HG02981 (cell line): ENCODE results near the gene PKD2.
"Not testable (repeated sequence)": the region's sequence is repeated elsewhere in the genome, so short reads cannot be mapped to it uniquely, and the experiment has no call there.

Experiments
- ATAC-seq: cut with Tn5 transposase; IDR thresholded peaks from one replicate; pipeline ENCODE4 v1.9.1; 2021; ENCODE audit warnings: mild to moderate bottlenecking, moderate library complexity; ENCODE audit not compliant: unreplicated experiment

PKD2 gene

DNA sequence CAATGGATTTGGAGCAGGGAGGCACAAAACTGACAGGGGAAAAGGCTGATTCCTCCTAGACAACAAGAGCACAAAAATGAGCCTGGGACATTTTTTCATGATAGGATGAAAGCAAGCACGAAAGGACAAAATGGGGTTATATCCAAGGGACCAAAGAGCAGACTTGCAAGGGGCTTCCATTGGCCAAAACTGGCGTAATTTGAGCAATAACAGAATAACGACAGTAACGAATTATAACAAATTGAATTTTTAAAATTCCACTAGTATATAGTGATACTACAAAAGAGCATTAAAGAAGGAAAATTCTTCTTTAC is 21.6 kb upstream of the PKD2 start:
- no peak for ATAC-seq

- ATAC-seq, result no peak
Measured at GRCh38 chr4:87986508-87986907, 20.9 kb upstream of the PKD2 start.

DNA sequence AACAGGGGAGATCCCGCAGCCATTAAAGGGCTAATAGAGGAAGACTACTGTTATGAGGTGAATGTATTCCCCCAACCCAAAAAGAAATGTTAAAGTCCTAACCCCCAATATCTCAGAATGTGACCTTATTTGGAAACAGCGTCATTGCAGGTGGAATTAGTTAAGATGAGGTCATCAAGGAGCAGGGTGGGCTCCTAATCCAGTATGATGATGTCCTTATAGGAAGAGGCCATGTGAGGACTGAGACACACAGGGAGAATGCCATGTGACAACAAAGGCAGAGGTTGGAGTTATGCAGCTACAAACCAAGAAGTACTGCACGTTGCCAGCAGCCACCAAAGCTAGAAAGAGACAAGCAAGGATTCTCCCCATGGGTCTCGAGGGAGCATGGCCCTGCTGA is 17.7 kb upstream of the PKD2 start:
- ATAC-seq, result no peak

DNA sequence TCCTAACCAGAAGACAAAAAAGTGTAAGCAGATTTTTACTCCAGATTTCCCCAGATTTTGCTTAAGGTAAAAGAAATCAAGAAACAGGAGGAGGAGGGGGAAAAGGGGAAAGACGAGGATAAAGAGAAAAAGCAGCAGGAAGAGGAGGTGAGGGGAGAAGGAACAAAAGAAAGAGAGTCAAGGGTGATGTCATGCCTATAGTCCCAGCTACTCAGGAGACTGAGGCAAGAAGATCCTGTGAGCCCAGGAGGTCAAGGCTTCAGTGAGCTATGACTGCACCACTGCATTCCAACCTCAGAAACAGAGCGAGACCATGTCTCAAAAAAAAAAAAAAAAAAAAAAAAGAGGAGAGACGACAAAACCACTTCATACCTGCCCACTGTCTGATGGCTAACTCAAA is 12.0 kb upstream of the PKD2 start:
- no peak for ATAC-seq

GRCh38 chr4:87999191-87999691 is 8.2 kb upstream of the PKD2 start:
- ATAC-seq, result not testable (repeated sequence)

DNA sequence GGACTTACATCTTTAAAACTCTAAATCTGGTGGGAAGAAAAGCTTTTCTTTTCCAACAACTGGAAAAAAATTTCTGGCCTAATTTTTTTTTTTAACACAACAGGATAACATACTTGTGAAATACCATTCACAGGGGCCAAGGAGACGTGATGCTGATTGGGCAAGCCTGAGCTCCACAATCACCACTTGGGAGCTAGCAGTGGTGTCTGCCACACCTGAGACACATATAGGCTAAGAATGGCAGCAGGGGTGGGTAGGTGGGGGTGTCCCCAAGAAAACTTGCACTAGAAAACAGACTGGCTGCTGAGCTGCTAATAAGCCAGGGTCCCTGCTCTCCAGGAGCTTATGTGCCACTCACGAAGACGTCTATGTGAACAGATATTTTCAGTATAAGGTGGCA is 5.6 kb upstream of the PKD2 start:
- ATAC-seq, result no peak

DNA sequence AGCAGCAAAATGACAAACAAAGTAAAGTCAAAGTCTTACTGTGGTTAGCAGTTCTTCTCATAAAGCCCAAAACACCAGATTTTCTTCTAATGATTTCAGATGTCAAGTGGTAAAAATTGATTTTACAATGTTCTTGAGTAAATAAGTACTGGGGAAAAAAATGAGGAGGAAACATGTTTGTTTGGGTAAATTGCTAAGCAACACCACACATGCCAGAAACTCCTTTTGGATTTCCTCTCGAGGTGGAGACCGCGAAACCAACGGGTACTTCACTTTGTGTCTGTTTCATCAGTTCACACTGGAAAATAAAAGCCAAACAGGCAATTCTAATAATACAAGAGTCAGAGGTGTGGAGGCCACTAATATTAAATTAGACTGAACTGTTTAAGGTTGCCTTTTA is 4.6 kb upstream of the PKD2 start:
- no peak for ATAC-seq

DNA sequence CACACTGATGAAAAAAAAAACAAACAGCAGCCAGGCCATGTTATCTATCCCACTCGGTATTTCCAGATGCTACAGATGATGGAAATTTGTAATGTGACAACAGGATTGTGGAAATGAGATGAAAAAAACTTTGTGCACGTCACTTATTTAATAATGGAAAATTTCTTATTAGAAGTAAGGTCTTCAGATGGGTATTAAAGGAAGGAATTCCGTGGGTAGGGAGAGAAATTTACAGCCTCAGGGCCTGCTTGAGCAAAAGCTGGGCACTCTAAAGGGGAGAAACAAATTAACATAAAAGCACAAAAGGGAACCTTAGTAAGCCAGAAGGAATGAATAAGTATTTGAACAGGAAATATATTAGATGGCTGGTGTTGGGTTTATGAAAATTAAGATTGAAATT is 4.2 kb upstream of the PKD2 start:
- no peak for ATAC-seq

DNA sequence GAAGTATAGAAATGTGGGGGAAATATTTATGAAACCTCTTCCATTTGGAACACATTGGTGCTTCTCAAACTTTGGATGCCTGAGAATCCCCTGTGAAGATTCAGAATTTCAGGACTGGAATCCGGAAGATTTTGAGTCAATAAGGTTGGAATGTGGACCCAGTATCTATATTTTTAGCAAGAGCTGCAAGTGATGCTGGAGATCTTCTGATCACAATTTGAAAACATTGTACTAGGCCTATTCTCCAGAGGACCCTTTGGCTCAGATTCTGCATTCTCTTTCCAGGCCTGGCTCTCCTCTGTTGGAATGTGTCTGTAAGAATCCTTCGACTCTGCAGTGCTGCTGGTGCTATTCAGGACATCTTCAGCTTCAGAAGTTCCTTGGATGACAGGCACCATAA is 2.4 kb upstream of the PKD2 start:
- no peak for ATAC-seq

- no peak for ATAC-seq
Measured at GRCh38 chr4:88005946-88006345, 1.5 kb upstream of the PKD2 start.

DNA sequence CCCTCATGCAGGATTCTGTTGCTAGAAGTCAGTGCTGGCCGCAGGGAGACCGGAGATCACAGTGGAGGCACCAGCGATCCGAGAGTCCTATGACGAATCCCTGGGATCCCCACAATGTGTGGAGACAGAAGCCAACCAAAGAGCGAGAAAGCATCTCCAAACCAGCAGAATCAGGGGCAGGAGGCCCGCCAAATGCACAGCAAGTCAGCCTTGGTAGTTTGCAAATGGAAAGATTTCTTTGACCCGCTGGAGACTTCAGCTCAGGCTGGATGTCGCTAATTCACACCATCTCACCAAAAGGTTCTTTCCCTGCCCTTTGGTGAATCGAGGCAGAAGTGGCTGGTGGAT is 505 bp upstream of the PKD2 start:
- ATAC-seq, result no peak

DNA sequence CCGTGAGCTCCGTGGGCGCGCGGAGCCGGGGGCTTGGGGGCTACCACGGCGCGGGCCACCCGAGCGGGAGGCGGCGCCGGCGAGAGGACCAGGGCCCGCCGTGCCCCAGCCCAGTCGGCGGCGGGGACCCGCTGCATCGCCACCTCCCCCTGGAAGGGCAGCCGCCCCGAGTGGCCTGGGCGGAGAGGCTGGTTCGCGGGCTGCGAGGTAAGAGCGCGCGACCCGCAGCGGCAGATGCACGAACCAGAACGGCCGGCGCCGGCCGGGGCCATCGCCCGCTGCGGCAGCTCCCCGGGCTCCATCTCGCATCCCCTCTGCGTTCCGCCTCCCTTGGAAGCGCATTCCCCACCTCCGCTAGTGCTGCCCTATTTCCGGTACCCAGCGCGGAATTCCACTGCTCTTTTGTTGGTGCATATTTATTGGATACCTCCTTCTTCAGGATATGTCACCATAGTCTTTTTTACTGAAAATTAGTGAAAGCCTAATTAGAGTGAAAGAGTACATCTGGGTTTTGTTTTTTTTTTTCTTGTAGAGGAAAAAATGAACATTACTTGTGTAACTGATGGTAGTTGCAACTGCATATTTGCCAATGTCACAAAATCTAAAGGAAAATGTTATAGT is 797 bp downstream of the PKD2 start:
- ATAC-seq, result peak; percentile 32

GRCh38 chr4:88008743-88009171 is 1.3 kb downstream of the PKD2 start:
- no peak for ATAC-seq

DNA sequence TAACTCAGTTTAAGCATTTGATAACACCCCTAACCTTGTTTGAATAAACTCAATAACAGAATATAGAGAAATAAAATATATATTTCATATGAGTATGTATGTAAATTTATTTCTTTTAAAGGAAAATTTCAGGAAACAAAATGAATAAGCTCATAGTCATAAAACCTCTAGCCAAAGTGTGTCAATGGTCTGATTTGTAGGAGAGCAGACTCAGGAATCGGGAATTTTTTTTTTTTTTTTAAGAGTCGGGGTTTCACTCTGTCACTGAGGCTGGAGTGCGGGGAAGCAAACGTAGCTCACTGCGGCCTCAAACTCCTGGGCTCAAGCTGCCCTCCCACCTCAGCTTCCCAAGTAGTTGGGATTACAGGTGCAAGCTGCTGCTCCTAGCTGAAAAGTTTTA is 2.4 kb downstream of the PKD2 start:
- ATAC-seq, result no peak

- ATAC-seq, result no peak
Measured at GRCh38 chr4:88010966-88011365, 3.5 kb downstream of the PKD2 start.

- peak; percentile 54 for ATAC-seq
Measured at GRCh38 chr4:88012647-88013046, 5.2 kb downstream of the PKD2 start.

DNA sequence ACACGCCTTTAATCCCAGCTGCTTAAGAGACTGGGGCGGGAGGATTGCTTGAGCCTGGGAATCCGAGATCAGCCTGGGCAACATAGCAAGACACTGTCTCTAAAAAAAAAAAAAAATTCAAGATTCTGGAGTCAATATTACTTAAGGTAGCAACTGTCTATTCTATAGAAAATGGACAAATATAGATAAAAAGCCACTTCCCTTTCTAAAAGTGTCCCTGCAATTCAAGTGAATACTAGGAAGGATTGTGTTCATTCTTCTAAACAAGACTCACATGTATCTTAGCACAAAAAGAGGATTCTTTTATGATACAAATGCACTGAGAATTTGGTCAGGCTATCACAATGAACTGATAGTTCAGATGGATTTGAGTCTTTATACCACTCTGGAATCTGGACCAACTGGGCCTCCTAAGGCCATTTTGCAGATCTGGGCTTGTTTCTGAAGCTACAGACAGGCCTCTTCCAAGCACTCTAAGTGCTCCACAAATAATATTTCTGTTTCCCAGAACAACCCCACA is 7.0 kb downstream of the PKD2 start:
- no peak for ATAC-seq

GRCh38 chr4:88015659-88016295 is 8.3 kb downstream of the PKD2 start:
- ATAC-seq, result no peak

- ATAC-seq, result no peak
Measured at GRCh38 chr4:88017516-88018297, 10.3 kb downstream of the PKD2 start.

DNA sequence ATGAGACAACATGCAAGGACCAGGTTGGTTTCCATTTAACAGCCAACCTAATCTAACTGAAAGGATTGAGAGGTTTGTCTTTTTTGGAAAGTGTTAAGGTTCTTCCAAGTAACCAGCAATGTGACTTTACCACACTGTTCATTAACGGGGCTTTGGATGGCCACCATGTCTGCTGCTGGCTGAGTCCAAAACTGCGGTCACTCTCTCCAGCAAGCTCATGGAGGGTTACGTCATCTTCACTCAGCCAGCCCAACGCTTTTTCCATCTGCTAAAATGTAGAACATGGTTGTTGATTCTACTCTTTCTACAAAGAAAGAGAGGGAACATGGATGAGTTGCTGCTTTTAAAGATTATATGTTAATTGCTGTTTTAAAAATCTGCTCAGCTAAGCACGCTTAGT is 11.0 kb downstream of the PKD2 start:
- no peak for ATAC-seq

DNA sequence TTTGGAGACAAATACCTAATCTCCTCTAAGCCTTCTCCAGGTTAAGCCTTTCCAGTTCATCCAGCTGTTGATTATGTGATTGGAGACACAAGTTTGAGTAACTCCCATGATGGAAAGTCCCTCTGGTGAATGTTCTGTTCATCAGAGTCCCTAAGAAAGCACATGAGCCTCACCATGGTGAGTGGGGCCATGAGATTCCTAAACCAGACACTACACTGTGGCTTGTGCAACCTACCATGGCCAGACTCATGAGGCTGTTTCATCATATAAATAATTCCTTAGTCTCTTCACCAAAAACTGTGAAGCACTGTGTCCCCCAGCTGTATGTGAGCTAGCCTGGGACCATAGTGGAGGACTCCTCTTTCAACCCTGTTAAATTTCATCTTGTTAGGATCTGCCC is 14.4 kb downstream of the PKD2 start:
- no peak for ATAC-seq

GRCh38 chr4:88022289-88022688 is 14.9 kb downstream of the PKD2 start:
- no peak for ATAC-seq
